ENCODE results near the gene GUF1.
"Not testable (repeated sequence)": the region's sequence is repeated elsewhere in the genome, so short reads cannot be mapped to it uniquely, and the experiment has no call there.

GUF1 gene

DNA sequence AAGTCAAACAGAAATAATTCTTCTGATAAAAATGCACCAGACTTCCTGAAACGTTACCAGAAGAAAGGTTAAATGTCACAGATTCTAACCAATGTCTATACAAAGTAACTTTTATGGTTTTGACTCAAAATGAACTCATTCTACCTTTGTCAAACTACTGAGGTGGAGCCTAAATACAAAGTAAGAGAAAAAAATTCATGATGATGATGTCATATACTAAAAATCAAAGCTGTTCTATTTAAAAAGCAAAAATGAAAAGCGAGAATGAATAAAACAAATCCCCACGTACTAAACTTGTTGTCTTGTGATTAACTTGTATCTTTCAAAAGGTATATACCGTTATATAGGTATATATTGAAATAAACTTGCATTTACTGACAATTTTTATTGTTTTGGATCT is 26.5 kb downstream of the GUF1 start:
- Histone ChIP-seq H3K9me3 (ENCODE audit: control insufficient read depth, insufficient read depth, low read length) (no peaks in the 10 kb centered on the region), H3K36me3 (ENCODE audit: control insufficient read depth, insufficient read depth, low read length) (peaks cover 46% of the 10 kb centered on the region), H3K27me3 (ENCODE audit: control insufficient read depth, insufficient read depth, low read length) (no peaks in the 10 kb centered on the region), H3K4me1 (ENCODE audit: control insufficient read depth, insufficient read depth, low read length) (no peaks in the 10 kb centered on the region), H3K27ac (ENCODE audit: low read depth, low read length) (no peak overlapping the region), H3K4me3 (ENCODE audit: low read depth, low read length) (no peak overlapping the region), H3K9ac (ENCODE audit: low read depth, low read length) (no peak overlapping the region)

DNA sequence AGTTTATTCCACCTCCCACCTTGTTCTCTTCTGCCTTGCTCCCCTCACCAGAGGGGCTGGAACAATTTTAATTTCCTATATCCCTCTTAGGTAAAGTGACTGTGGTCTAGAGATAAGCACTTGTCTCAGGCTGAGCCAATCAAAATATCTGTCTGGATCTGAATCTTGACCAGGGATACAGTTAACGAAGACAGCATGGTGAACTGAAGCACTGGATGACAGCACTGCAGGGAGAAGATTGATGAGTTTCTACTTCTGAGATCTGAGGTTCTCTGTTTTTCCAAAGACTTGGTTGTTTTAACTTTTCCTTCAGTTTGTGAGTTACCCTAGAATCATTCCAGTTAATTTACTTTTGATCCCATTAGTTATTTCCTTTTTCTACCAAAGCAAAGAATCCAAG is 34.9 kb downstream of the GUF1 start:
- no peaks in the 10 kb centered on the region for H3K27me3 ChIP-seq (ENCODE audit: control insufficient read depth, insufficient read depth, low read length)
- no peak overlapping the region for H3K27ac ChIP-seq (ENCODE audit: low read depth, low read length)

DNA sequence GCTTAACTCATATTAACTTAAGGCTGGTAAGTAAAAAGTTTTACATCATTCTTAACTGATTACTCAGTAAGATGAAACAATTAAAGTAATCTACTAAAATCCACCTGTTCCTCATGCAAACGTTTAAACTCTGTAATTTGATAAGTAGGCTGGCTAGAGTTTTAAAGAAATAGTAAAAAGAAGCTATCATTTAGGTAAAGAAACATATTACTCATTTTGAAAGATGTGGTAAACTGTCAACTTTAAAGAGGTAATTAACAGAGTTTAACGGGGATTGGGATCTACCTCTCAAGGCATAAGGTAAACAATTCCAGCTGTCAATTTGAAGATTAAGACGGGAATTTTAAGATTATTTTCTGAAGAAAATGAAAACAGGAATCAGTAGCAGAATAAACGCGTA is 38.4 kb downstream of the GUF1 start:
- Histone ChIP-seq H3K4me1 (ENCODE audit: control insufficient read depth, insufficient read depth, low read length) (peaks cover 18% of the 10 kb centered on the region), H3K9me3 (ENCODE audit: control insufficient read depth, insufficient read depth, low read length) (no peaks in the 10 kb centered on the region), H3K27me3 (ENCODE audit: control insufficient read depth, insufficient read depth, low read length) (no peaks in the 10 kb centered on the region), H3K4me3 (ENCODE audit: low read depth, low read length) (no peak overlapping the region), H3K27ac (ENCODE audit: low read depth, low read length) (no peak overlapping the region), H3K9ac (ENCODE audit: low read depth, low read length) (no peak overlapping the region), H3K36me3 (ENCODE audit: control insufficient read depth, insufficient read depth, low read length) (0 out of 2 replicates have a peak, but pooled peaks cover 3% of the 10 kb centered on the region)

More for the DNA sequence above, 34.9 kb downstream of the GUF1 start:
- Histone ChIP-seq H3K9me3 (ENCODE audit: control insufficient read depth, insufficient read depth, low read length) (no peaks in the 10 kb centered on the region), H3K4me1 (ENCODE audit: control insufficient read depth, insufficient read depth, low read length) (peaks cover 10% of the 10 kb centered on the region), H3K9ac (ENCODE audit: low read depth, low read length) (no peak overlapping the region), H3K36me3 (ENCODE audit: control insufficient read depth, insufficient read depth, low read length) (0 out of 2 replicates have a peak, but pooled peaks cover 3% of the 10 kb centered on the region), H3K4me3 (ENCODE audit: low read depth, low read length) (no peak overlapping the region)

DNA sequence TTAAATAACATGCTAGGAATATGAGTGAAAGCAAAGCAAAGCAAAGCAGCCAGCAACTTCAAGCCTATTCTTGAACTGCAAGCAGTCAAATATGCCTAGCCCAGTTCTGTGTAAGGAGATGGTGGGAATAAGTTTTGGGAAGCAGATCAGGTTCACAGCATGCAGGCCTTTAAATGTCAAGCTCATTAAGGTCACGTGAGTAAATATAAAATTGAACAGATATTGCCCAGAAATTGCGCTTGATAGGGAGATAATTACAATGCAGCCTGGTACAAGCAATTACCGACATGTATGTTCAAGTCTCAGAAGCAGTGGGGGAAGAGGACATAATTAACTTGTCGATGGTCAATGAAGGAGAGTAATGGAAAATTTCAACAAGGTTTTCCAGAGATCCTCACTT is 42.2 kb downstream of the GUF1 start:
- no peak overlapping the region for H3K9ac ChIP-seq (ENCODE audit: low read depth, low read length)
- peaks cover 21% of the 10 kb centered on the region for H3K4me1 ChIP-seq (ENCODE audit: control insufficient read depth, insufficient read depth, low read length)
- H3K36me3 ChIP-seq (ENCODE audit: control insufficient read depth, insufficient read depth, low read length), result no peaks in the 10 kb centered on the region
- no peak overlapping the region for H3K4me3 ChIP-seq (ENCODE audit: low read depth, low read length)
- peaks cover 3% of the 10 kb centered on the region for H3K27me3 ChIP-seq (ENCODE audit: control insufficient read depth, insufficient read depth, low read length)
- H3K27ac ChIP-seq (ENCODE audit: low read depth, low read length), result no peak overlapping the region
- H3K9me3 ChIP-seq (ENCODE audit: control insufficient read depth, insufficient read depth, low read length), result no peaks in the 10 kb centered on the region

DNA sequence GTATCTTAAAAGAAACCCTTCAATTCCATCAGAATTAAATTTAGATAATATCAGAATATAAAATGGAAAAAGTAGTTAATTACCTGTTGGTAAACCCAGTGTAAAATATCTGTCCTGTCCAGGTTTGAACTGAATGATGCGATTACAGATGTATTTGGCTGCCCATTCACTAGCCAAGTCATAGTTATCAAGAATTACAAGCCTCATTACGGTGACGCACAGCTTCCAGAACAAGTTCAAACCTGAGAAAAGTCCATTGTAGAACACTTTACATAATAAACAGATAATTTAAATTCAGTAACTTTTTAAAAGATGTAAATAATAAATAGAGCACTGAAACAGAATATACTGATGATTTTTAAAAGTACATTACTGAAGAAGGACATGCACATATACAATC is 43.8 kb downstream of the GUF1 start:
- peaks cover 18% of the 10 kb centered on the region for H3K4me1 ChIP-seq (ENCODE audit: control insufficient read depth, insufficient read depth, low read length)
- H3K4me3 ChIP-seq (ENCODE audit: low read depth, low read length), result no peak overlapping the region
- H3K9me3 ChIP-seq (ENCODE audit: control insufficient read depth, insufficient read depth, low read length), result no peaks in the 10 kb centered on the region
- no peaks in the 10 kb centered on the region for H3K36me3 ChIP-seq (ENCODE audit: control insufficient read depth, insufficient read depth, low read length)
- no peak overlapping the region for H3K27ac ChIP-seq (ENCODE audit: low read depth, low read length)
- H3K9ac ChIP-seq (ENCODE audit: low read depth, low read length), result no peak overlapping the region
- H3K27me3 ChIP-seq (ENCODE audit: control insufficient read depth, insufficient read depth, low read length), result peaks cover 13% of the 10 kb centered on the region

DNA sequence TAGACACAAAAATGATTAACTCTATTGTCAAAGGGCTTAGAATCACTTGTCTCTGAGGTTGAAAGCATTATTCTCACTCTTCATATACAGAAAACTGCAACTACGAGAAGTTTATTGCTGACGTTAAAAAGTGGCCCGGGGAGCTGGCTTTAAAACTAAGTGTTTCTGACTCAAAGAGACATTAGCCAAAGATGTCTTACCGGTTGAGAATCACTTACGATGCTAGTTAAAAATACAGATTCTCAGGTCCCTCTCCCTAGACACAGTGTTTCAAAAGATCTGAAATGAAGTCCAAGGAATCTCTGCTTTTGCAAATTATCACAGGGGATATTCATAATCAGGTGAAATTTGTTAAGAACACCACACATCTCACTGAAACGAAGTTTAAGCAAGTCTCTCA is 46.9 kb downstream of the GUF1 start:
- no peak overlapping the region for H3K9ac ChIP-seq (ENCODE audit: low read depth, low read length)
- no peak overlapping the region for H3K27ac ChIP-seq (ENCODE audit: low read depth, low read length)
- H3K9me3 ChIP-seq (ENCODE audit: control insufficient read depth, insufficient read depth, low read length), result no peaks in the 10 kb centered on the region

DNA sequence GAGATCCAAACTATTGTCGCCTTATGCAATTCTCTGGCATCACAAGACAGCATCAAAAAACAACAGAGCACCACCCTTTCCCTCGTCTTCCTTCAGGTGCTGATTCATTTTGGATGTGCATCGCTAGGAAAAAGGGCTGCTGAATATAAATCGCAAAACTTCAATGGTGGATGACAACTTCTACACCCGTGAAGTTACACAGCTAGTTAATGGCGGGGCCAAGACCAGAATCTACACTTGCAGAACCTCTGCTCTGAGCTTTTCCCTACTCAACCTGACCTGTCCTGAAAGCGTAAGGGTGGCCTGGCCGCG is 47.5 kb downstream of the GUF1 start:
- Histone ChIP-seq H3K9me3 (ENCODE audit: control insufficient read depth, insufficient read depth, low read length) (no peaks in the 10 kb centered on the region), H3K27me3 (ENCODE audit: control insufficient read depth, insufficient read depth, low read length) (peaks cover 22% of the 10 kb centered on the region), H3K4me1 (ENCODE audit: control insufficient read depth, insufficient read depth, low read length) (0 out of 2 replicates have a peak, but pooled peaks cover 5% of the 10 kb centered on the region), H3K4me3 (ENCODE audit: low read depth, low read length) (peak overlapping the region; percentile 75), H3K36me3 (ENCODE audit: control insufficient read depth, insufficient read depth, low read length) (no peaks in the 10 kb centered on the region), H3K9ac (ENCODE audit: low read depth, low read length) (peak overlapping the region; percentile 64), H3K27ac (ENCODE audit: low read depth, low read length) (peak overlapping the region; percentile 7)

More for the DNA sequence above, 46.9 kb downstream of the GUF1 start:
- H3K4me1 ChIP-seq (ENCODE audit: control insufficient read depth, insufficient read depth, low read length), result peaks cover 5% of the 10 kb centered on the region; the same call in 1 of the 2 replicates
- H3K4me3 ChIP-seq (ENCODE audit: low read depth, low read length), result peak overlapping the region; percentile 75
- H3K36me3 ChIP-seq (ENCODE audit: control insufficient read depth, insufficient read depth, low read length), result no peaks in the 10 kb centered on the region
- peaks cover 22% of the 10 kb centered on the region for H3K27me3 ChIP-seq (ENCODE audit: control insufficient read depth, insufficient read depth, low read length)

DNA sequence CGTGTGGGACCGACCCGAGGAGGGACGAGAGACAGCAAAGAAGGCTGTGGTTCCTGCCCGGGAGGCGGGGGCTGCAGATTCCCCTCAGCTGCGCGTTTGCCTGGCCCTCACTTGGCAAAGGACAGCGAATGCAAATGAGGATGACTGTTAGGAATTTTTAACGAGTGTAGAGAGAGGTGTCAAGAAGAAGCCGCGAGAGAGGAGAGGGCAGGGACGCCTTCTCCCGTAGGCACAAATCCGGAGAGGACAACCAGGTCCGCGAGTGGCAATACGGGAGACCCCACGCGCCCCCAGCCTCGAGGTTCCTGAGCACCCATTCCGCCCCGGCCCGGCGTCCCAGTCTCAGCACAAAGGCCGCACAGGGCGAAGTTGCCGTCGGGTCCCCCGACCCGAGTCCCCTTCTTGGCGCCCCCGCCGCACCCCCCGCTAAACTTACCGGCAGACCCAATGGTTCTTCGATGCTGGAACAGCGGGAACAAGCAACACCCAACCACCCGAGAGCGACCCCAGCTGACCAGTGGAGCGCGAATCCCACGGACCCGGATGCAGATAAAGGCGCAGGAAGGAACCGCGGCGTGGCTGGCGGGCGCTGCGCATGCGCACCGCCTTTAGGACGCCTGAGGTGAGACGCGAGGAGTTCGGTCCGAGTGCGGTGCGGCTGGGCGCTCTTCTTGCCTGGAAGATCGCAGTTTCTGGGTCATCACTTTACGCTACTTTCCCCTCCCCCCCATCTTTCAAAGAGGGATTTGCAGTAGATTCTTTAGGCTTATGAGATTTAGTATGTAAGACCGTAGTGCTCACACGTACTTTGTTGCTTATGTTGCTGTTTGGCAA is 48.0 kb downstream of the GUF1 start, which contains the start of gene GNPDA2:
Gene GNPDA2 (minus strand): TSS at position 519 of the 834 bp plus-strand sequence. CDS start 4,349 bp downstream, outside the sequence.
- 0 out of 2 replicates have a peak, but pooled peaks cover 5% of the 10 kb centered on the region for H3K4me1 ChIP-seq (ENCODE audit: control insufficient read depth, insufficient read depth, low read length)

DNA sequence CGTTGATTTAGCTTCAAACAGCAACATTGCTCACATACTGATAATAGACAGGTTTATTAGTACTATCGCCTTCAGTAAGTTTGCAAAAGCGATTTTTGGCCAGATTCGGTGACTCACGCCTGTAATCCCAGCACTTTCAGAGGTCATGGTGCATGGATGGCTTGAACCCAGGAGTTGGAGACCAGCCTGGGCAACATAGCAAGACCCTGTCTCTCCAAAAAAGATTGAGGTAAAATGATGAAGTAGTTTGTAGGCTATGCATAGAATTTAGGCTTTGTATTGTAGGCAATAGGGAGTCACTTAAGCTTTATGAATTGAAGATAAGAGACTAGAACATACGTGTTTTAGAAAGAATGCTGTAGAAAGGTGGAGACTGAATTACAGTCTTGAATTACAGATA is 49.3 kb downstream of the GUF1 start:
- Histone ChIP-seq H3K27me3 (ENCODE audit: control insufficient read depth, insufficient read depth, low read length) (peaks cover 22% of the 10 kb centered on the region), H3K36me3 (ENCODE audit: control insufficient read depth, insufficient read depth, low read length) (no peaks in the 10 kb centered on the region), H3K4me3 (ENCODE audit: low read depth, low read length) (no peak overlapping the region)

More for the DNA sequence above, 48.0 kb downstream of the GUF1 start, which contains the start of gene GNPDA2:
- no peaks in the 10 kb centered on the region for H3K9me3 ChIP-seq (ENCODE audit: control insufficient read depth, insufficient read depth, low read length)
- peak within 1 kb of the TSS; percentile 64 for H3K9ac ChIP-seq (ENCODE audit: low read depth, low read length)
- H3K36me3 ChIP-seq (ENCODE audit: control insufficient read depth, insufficient read depth, low read length), result no peaks in the 10 kb centered on the region
- peaks cover 22% of the 10 kb centered on the region for H3K27me3 ChIP-seq (ENCODE audit: control insufficient read depth, insufficient read depth, low read length)
- H3K27ac ChIP-seq (ENCODE audit: low read depth, low read length), result peak within 1 kb of the TSS; percentile 7
- H3K4me3 ChIP-seq (ENCODE audit: low read depth, low read length), result peak within 1 kb of the TSS; percentile 75

DNA sequence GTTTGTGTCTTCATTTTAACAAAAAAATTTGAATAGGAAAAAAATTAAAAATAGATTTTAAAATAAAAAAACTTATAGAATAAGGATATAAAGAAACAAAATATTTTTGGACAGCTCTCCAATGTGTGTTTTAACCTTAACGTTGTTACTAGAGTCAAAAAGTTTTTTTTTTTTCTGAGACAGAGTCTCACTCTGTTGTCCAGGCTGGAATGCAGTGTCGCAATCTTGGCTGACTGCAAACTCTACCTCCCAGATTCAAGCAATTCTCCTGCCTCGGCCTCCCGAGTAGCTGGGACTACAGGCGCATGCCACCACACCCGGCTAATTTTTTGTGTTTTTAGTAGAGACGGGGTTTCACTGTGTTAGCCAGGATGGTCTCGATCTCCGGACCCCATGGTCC is 50.5 kb downstream of the GUF1 start:
- H3K27ac ChIP-seq (ENCODE audit: low read depth, low read length); H3K9ac ChIP-seq (ENCODE audit: low read depth, low read length); H3K9me3 ChIP-seq (ENCODE audit: control insufficient read depth, insufficient read depth, low read length); H3K4me1 ChIP-seq (ENCODE audit: control insufficient read depth, insufficient read depth, low read length); H3K4me3 ChIP-seq (ENCODE audit: low read depth, low read length); H3K36me3 ChIP-seq (ENCODE audit: control insufficient read depth, insufficient read depth, low read length): not testable (repeated sequence)
- peaks cover 22% of the 10 kb centered on the region for H3K27me3 ChIP-seq (ENCODE audit: control insufficient read depth, insufficient read depth, low read length)

More for the DNA sequence above, 49.3 kb downstream of the GUF1 start:
- 0 out of 2 replicates have a peak, but pooled peaks cover 5% of the 10 kb centered on the region for H3K4me1 ChIP-seq (ENCODE audit: control insufficient read depth, insufficient read depth, low read length)
- no peaks in the 10 kb centered on the region for H3K9me3 ChIP-seq (ENCODE audit: control insufficient read depth, insufficient read depth, low read length)
- H3K27ac ChIP-seq (ENCODE audit: low read depth, low read length), result no peak overlapping the region
- H3K9ac ChIP-seq (ENCODE audit: low read depth, low read length), result no peak overlapping the region

DNA sequence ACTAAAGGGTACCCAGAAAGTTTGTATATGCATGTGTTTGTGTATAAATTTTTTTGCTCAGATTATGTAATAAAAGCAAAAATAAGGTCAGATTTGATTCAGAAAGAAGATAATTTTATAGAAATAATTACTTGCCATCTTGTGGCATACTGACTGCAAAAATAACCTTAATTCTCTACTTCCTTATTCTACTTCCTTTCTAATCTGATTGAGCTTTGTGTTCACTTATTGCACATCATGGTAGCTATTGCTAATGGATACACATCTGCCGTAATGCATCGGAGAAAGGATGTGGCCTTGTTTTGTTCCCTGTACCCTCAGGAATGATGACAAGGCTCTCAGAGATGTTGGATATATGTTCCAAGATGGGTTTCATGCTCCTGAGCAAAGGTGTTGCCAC is 58.7 kb downstream of the GUF1 start:
- H3K27ac ChIP-seq (ENCODE audit: low read depth, low read length), result no peak overlapping the region
- H3K9me3 ChIP-seq (ENCODE audit: control insufficient read depth, insufficient read depth, low read length), result no peaks in the 10 kb centered on the region
- H3K27me3 ChIP-seq (ENCODE audit: control insufficient read depth, insufficient read depth, low read length), result no peaks in the 10 kb centered on the region

More for the DNA sequence above, 58.7 kb downstream of the GUF1 start:
- H3K4me1 ChIP-seq (ENCODE audit: control insufficient read depth, insufficient read depth, low read length), result no peaks in the 10 kb centered on the region
- H3K4me3 ChIP-seq (ENCODE audit: low read depth, low read length), result no peak overlapping the region
- no peak overlapping the region for H3K9ac ChIP-seq (ENCODE audit: low read depth, low read length)
- H3K36me3 ChIP-seq (ENCODE audit: control insufficient read depth, insufficient read depth, low read length), result no peaks in the 10 kb centered on the region

Data from HUES48 (cell line).